Measurements from ENCODE around the gene MYCBP2.
"Not testable (repeated sequence)": the region's sequence is repeated elsewhere in the genome, so short reads cannot be mapped to it uniquely, and the experiment has no call there.

The MYCBP2 gene

GRCh38 chr13:77333594-77333993 lies 6.7 kb upstream of the MYCBP2 start:
- no peak for DNase-seq

DNA sequence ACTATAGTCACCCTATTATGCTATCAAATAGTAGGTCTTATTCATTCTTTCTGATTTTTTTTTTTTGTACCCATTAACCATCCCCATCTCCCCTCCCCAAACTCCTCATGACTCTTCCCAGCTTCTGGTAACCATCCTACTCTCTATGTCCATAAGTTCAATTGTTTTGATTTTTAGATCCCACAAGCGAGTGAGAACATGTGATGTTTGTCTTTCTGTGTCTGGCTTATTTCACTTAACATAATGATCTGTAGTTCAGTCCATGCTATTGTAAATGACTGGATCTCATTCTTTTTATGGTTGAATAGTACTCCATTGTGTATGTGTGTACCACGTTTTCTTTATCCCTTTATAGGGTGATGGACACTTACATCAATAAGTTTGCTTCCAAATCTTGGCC lies 4.5 kb upstream of the MYCBP2 start:
- DNase-seq = no peak

GRCh38 chr13:77329911-77330584 lies 3.2 kb upstream of the MYCBP2 start:
- DNase-seq = no peak

DNA sequence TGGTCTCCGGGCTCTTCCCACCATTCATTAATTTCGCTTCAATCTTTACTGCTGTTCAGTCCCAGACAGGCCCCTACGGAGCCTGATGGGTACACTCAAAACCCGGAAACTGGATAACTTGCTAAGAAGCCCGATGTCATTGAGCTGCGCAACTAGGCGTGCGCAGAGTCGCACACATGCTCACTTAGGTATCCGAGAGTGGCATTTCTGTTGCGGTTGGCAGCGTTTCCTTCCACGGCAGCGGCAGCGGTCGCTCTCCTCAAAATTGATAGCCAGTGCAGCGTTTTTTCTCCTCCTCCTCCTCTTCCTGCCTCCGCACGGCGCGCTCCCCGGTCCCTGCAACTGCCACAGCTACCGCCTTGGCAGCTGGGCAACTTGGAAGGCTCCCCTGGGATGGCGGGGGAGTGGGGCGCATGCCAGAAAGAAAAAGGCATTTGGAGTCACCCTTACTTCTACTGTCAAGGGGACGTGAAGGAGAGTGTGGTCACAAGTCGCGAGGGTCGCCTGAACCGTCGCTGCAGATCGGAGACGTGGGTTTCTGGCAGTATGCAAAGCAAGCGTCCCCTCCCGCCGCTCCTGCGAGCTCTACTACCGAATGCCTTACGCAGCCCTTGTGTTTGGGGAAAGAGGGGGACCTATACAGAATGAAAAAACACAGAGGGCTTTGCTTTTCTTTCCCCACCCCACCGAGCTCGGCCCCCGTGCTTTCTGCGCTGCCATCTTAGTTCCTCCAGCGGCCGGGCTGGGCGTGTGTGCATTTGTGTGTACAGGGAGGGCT lies 2.4 kb upstream of the MYCBP2 start:
- DNase-seq = peak; percentile 96

DNA sequence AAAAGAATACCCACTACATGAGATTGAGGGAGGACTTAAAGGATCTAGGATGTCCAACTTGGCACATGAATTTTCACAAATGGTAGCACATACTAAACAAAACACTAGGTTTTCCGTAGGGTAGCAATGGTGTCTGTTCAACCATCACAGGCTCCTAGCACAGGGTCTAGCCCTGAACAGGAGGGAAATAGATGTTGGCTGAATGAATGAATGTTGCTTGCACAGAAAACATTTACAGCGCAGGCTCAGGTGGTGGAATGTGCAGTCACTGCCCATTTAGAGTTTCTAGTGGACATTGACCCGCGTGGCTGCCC lies 1.9 kb upstream of the MYCBP2 start:
- no peak for DNase-seq

GRCh38 chr13:77325371-77325980 lies 1.4 kb downstream of the MYCBP2 start:
- DNase-seq = peak; percentile 25

DNA sequence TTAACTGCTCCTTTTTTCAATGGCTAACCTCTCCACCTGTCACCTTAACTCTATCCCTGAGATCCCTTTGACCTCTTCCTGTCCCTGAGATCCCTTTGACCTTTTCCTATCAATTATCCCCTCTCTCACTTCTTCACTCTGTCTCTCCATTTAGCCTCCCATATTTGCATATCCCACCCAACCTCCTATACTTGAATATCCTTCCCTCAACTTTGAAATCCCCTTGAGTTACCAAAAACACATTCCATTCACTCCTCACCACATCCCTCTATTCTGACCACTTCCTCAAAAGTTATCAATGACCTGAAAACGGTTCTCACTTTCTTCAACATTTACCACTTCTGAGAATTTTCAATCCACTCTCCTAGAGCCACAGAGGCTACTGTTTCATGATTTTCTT lies 3.0 kb downstream of the MYCBP2 start:
- DNase-seq = no peak

- DNase-seq = no peak
Observed at GRCh38 chr13:77319536-77319935, 7.4 kb downstream of the MYCBP2 start.

GRCh38 chr13:77318741-77319140 lies 8.2 kb downstream of the MYCBP2 start:
- DNase-seq = no peak

DNA sequence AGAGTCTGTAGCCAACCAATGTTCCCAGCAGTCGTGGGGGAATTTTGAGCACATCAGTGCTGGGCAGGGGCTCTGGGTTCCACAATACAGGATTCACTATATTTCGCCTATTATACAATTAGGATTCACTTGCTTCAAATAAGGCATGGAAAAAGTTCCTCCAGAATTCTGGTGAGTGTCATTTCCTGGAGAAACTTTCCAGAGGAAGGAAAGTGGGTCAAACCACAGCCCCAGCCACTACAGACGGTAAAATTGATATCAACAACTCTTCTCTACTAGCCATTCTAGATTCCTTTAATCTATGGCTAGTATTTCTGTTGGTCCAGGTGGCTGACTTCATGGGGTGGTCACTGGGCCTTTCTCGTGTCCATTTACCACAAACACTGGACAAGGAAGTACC lies 10.5 kb downstream of the MYCBP2 start:
- no peak for DNase-seq

GRCh38 chr13:77315509-77315908 lies 11.4 kb downstream of the MYCBP2 start:
- DNase-seq = not testable (repeated sequence)

DNA sequence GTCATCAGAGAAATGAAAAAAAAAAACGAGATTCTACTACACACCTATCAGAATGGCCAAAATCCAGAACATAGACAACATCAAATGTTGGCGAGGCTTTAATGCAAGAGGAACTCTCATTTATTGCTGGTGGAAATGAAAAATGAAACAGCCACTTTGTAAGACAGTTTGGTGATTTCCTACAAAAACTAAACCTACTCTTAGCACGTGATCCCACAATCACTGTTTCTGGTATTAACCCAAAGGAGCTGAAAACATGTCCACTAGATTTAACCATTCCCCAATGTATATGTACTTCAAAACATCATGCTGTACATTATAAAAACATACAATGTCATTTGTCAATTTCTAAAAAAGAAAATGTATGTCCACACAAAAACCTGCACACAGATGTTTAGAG lies 13.0 kb downstream of the MYCBP2 start:
- no peak for DNase-seq

DNA sequence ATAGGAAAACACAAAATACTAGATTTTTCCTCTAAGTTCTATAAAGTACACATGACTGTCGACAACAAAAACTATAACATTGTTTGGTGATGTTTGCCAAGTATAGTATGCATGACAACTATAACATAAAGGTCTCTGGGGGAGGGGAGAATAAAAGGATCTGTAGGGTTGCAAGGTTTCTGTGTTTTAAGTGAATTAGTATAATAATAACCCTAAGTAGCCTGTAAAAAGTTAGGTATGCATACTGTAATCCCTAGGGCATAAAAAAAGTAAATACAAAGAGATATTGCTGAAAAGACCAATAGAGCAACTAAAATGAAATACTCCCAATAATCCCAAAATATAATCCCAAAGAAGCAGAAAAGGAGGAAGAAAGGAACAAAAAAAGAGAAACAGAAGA lies 14.6 kb downstream of the MYCBP2 start:
- no peak for DNase-seq

- DNase-seq = no peak
Observed at GRCh38 chr13:77310579-77311279, 16.2 kb downstream of the MYCBP2 start.

DNA sequence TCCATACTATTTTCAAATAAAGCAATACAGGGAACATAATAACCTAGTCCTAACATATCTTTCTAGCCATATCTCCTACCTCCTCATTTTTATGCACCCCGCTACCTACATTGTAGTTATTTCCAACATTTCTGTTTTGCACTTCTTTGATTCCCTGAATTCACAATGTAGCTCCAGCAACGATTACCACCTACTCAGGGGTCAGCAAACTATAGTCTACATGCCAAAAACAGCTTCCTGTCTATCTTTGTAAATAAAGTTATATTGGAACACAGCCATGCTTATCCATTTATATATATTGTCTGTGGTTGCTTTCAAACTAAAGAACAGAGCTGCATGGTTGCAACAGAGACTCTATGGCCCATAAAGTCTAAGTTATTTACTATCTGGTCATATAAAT lies 16.7 kb downstream of the MYCBP2 start:
- DNase-seq = no peak

DNA sequence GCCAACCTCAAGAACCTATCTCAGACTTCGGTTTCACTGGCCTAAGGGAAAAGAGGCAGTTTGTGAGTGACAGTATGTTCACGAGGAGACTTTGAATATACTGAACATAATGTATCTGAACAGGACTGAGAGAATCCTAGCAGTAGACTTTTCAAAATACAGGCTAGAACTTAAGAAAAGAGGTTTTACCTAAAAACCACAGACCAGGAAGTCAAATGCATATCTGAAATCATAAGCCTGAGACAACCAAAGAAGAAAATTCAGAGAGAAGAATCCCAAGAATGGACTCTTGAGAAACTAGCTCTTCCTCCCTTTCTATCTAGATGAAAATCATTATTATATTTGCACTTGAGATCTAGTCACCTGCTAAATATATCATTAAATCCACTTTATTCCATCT lies 17.6 kb downstream of the MYCBP2 start:
- DNase-seq = no peak

DNA sequence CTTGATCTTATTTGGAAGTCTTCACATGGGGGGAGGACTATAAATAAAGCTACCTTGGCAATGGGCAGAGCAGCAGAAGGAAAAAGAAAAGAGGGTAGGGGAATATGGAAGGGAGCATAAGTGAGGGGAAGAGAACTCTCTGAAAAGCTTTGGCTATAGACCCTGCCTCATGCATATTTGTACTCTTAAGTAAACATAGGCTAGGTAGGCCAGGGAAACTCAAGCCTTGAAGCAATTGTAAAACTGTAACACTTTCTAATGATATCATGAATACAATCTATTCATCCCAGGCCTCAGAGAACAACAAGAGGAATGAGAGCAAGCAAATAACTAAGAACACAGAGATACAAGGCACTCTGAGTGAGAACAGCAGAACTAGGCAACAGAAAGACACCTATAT lies 20.4 kb downstream of the MYCBP2 start:
- DNase-seq = no peak

- DNase-seq = no peak
Observed at GRCh38 chr13:77305266-77305665, 21.6 kb downstream of the MYCBP2 start.

DNA sequence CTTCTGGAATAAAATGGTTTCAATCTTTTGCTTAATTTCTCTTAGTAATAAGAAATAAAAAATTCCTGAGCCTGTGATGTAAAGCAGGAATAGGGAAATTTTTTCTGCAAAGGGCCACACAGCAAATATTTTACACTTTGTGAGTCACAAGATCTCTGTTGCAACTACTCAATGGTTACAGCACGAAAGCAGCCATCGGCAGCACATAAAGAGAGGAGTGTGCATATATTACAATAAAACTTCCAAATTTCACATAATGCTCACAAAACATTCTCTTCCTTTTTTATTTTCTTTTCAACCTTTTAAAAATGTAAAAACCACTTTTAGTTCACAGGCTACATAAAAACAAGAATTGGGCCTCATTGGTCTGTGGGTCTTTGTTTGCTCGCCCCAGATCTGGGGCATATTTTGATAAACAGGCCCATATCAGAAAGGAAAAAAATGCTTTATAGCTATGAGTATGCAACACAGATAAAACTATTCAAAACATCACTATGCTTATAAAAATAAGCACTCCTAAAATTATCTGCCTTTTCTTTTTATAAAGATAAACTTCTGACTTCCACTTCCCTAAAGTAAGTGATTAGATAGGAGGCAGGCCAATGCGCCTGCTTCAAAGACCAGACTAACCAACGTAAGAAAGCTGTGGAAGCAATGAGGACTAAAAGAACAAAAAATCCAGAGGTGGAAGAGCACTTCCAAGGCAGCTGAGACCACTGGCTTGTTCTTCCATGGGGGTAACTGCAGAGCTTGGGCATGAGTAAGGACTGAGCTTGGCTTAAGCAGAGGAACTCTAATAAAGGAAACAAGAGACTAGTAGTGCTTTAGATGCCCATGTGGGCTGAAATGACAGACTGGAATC lies 26.5 kb downstream of the MYCBP2 start:
- peak; percentile 74 for DNase-seq

DNA sequence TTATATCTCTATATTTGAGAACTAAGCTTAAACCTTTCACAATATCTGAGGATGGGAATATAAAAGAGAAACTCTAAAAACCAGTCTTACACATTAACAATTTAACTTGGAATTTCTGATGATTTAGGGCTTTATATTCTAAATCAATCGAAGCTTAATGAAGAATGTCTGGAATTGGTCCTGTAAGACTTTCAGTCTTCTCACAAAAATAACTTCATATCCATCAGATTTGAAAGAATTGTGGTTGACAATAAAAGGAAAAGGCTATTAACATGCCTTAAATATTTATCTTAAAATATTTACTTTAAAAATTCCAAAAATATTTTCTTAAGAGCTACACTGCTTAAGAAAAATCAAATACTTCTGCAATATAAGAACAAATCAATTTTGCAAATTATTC lies 27.3 kb downstream of the MYCBP2 start:
- DNase-seq = no peak

- no peak for DNase-seq
Observed at GRCh38 chr13:77298426-77298825, 28.5 kb downstream of the MYCBP2 start.

GRCh38 chr13:77291774-77292173 lies 35.1 kb downstream of the MYCBP2 start:
- no peak for DNase-seq

- no peak for DNase-seq
Observed at GRCh38 chr13:77290342-77290741, 36.6 kb downstream of the MYCBP2 start.

All from EL (cell line).